Lower leg skin (tissue), 4 donors: ENCODE results near the gene KATNAL2. TPM values are rescaled to one million over a fixed set of nuclear protein-coding genes. Genes with fewer than 3 reads are reported as not detected.
A peak's percentile ranks its signal among the peaks of the same experiment; 100 is the strongest.

ENCODE experiments used
- DNase-seq, 2 donors: peaks; one replicate each; pipeline ENCODE4 v3.0.0-alpha.2; 2019; ENCODE audit warnings: low spot score in 2 of 2
- H3K4me3 ChIP-seq: fragments of 200-600 bp; sonication (generic); 2 replicates; pipeline ENCODE4 v1.5.1; 2017; ENCODE audit warnings: mild to moderate bottlenecking, low read depth; ENCODE audit not compliant: poor library complexity, severe bottlenecking
- CTCF ChIP-seq, 3 donors: fragments of 450-650 bp; IDR thresholded peaks; one replicate each; pipeline ENCODE4 v1.5.1; 2016; ENCODE audit warnings: antibody characterized with exemption in 3 of 3, mild to moderate bottlenecking in 3 of 3, moderate library complexity in 2 of 3
- POLR2A ChIP-seq, 2 donors: fragments of 450-650 bp; IDR thresholded peaks; one replicate each; pipeline ENCODE4 v1.6.1; 2016 to 2017; ENCODE audit warnings: antibody characterized with exemption in 2 of 2, mild to moderate bottlenecking in 1 of 2, moderate library complexity in 1 of 2
- WGBS, 2 donors: methylation state at CpG; one replicate each; pipeline ENCODE4 v1.1.5; 2018; 5-methylcytosine and 5-hydroxymethylcytosine counted together
- intact Hi-C: fragments of 100-400 bp; cut with DNase I; formaldehyde crosslinking; loops from one replicate; pipeline ENCODE4 v1.15.0; 2023; ENCODE audit warnings: low total_unique reads
- total RNA-seq, 4 donors: library from RNA; depleted of rRNA; stranded (reverse); fragments of >200 nt; gene quantifications; one replicate each; pipeline ENCODE4 v1.1.0, GENCODE V29; 2016

Gene KATNAL2
- total RNA-seq: 1 to 10 TPM; 1.1 to 5.6 (median 4.5) TPM

- intact Hi-C loops: no loop called here
- no peak for TF ChIP-seq CTCF (IDR thresholded peaks at IDR 0.05)
- TF ChIP-seq POLR2A (IDR thresholded peaks at IDR 0.05): peak in 1 of 2 donors; percentile 9
- H3K4me3 ChIP-seq: peak within 1 kb of the TSS; percentile 89
- peak; percentile 63 to 95 for DNase-seq
- WGBS, 2 donors: 0 to 1% methylated on average over 31 to 63 of the region's 107 CpGs
Observed at GRCh38 chr18:46917108-46917802, at the start of gene KATNAL2, which contains the start of gene PIAS2. KATNAL2 (plus strand) TSS chr18:46917602; CDS start chr18:46946873, 29,271 bp downstream. PIAS2 (minus strand) TSS chr18:46917507; CDS start chr18:46917345, 162 bp downstream.

GRCh38 chr18:46868169-46868921, 49.1 kb upstream of the KATNAL2 start:
- 85 to 90% methylated on average over 11 of the region's 11 CpGs for WGBS, 2 donors
- H3K4me3 ChIP-seq: no peak overlapping the region
- intact Hi-C loops: no loop called here
- no peak for TF ChIP-seq CTCF (IDR thresholded peaks at IDR 0.05)
- TF ChIP-seq POLR2A (IDR thresholded peaks at IDR 0.05): no peak
- no peak for DNase-seq

- intact Hi-C loops: no loop called here
- 93 to 95% methylated on average over 15 of the region's 15 CpGs for WGBS, 2 donors
- no peak for TF ChIP-seq CTCF (IDR thresholded peaks at IDR 0.05)
- no peak for TF ChIP-seq POLR2A (IDR thresholded peaks at IDR 0.05)
- H3K4me3 ChIP-seq: no peak overlapping the region
- no peak for DNase-seq
Observed at GRCh38 chr18:46877329-46877987, 39.9 kb upstream of the KATNAL2 start.

GRCh38 chr18:46883180-46883579, 34.2 kb upstream of the KATNAL2 start:
- 96% methylated on average over 4 of the region's 4 CpGs for WGBS, 2 donors
- TF ChIP-seq CTCF (IDR thresholded peaks at IDR 0.05) (no peak), POLR2A (IDR thresholded peaks at IDR 0.05) (no peak)
- H3K4me3 ChIP-seq: no peak overlapping the region
- DNase-seq: no peak
- intact Hi-C loops: no loop called here

GRCh38 chr18:46886893-46887292, 30.5 kb upstream of the KATNAL2 start:
- TF ChIP-seq CTCF (IDR thresholded peaks at IDR 0.05) (no peak), POLR2A (IDR thresholded peaks at IDR 0.05) (no peak)
- no peak overlapping the region for H3K4me3 ChIP-seq
- intact Hi-C loops: no loop called here
- 75 to 76% methylated on average over 2 of the region's 2 CpGs for WGBS, 2 donors
- no peak for DNase-seq
